Heart left ventricle (tissue), 16 donors: Measurements from ENCODE around the gene CANT1. TPM values are rescaled to one million over a fixed set of nuclear protein-coding genes. Genes with fewer than 3 reads are reported as not detected.

Source experiments
- ATAC-seq, 4 donors: fragments of 200-7000 bp; cut with Tn5 transposase; one replicate each; pipeline ENCODE4 v1.9.1; 2020 to 2022; ENCODE audit warnings: moderate library complexity in 4 of 4, mild to moderate bottlenecking in 3 of 4, moderate number of reproducible peaks in 1 of 4
- DNase-seq, 5 donors: peaks; one replicate each; pipeline ENCODE4 v3.0.0-alpha.2; 2020
- H3K27ac ChIP-seq, 12 donors: fragments of 200-600 bp; sonication (generic) in 4 of 12; one replicate each; pipeline versions ENCODE4 v1.5.0 to v1.8.0; 2016 to 2022; ENCODE audit warnings: mild to moderate bottlenecking in 2 of 12
- H3K27me3 ChIP-seq, 9 donors: fragments of 200-600 bp; sonication (generic) in 2 of 9; one replicate each; pipeline versions ENCODE4 v1.5.1 to v1.8.0; 2016 to 2022; ENCODE audit warnings: mild to moderate bottlenecking in 3 of 9
- H3K36me3 ChIP-seq, 9 donors: fragments of 200-600 bp; sonication (generic) in 2 of 9; one replicate each; pipeline versions ENCODE4 v1.5.0 to v1.8.0; 2018 to 2022; ENCODE audit warnings: mild to moderate bottlenecking in 2 of 9
- H3K4me1 ChIP-seq, 12 donors: fragments of 200-600 bp; sonication (generic) in 4 of 12; one replicate each; pipeline versions ENCODE4 v1.5.0 to v1.8.0; 2016 to 2022; ENCODE audit warnings: mild to moderate bottlenecking in 3 of 12
- H3K4me3 ChIP-seq, 12 donors: fragments of 200-600 bp; sonication (generic) in 4 of 12; one replicate each; pipeline versions ENCODE4 v1.5.0 to v1.8.0; 2017 to 2022; ENCODE audit warnings: mild to moderate bottlenecking in 9 of 12, moderate library complexity in 4 of 12
- H3K9me3 ChIP-seq, 12 donors: fragments of 200-600 bp; sonication (generic) in 4 of 12; one replicate each; pipeline versions ENCODE4 v1.5.0 to v1.8.0; 2016 to 2022; ENCODE audit warnings: mild to moderate bottlenecking in 1 of 12
- CTCF ChIP-seq, 12 donors: fragments of 200-600 bp; sonication (generic) in 4 of 12; IDR thresholded peaks; one replicate each; pipeline versions ENCODE4 v1.5.0 to v1.8.0; 2018 to 2022; ENCODE audit warnings: antibody characterized with exemption in 12 of 12, mild to moderate bottlenecking in 5 of 12
- POLR2A ChIP-seq, 2 donors: fragments of 450-650 bp; IDR thresholded peaks; one replicate each; pipeline ENCODE4 v1.6.1; 2017; ENCODE audit warnings: antibody characterized with exemption in 2 of 2, mild to moderate bottlenecking in 2 of 2, moderate library complexity in 2 of 2
- WGBS, 4 donors: extraction: QIAGEN DNeasy Blood & Tissue Kit in 2 of 4; methylation state at CpG; one replicate each; pipeline versions ENCODE4 v1.1.5 to v1.1.7; 2013 to 2018; 5-methylcytosine and 5-hydroxymethylcytosine counted together
- intact Hi-C, 10 donors: fragments of 100-400 bp; cut with DNase I; formaldehyde crosslinking; loops; one replicate each; pipeline versions ENCODE4 v1.11.1 to v1.14.2; 2022
- polyA plus RNA-seq, 2 donors: library from polyadenylated mRNA; stranded (reverse); fragments of 200-250 nt; gene quantifications; one replicate each; pipeline ENCODE4 v1.2.3, GENCODE V29; 2013
- total RNA-seq, 9 donors: library from RNA; depleted of rRNA in 2 of 9; stranded (reverse); fragments of >200 nt in 2 of 9; fragmentation: NEBNext Ultra II Directional in 3 of 9; extraction: Animal tissue kit (Norgen Biotek cat#: 25700) in 3 of 9; gene quantifications; one replicate each; pipeline versions ENCODE4 v1.1.0 to v1.2.4, GENCODE V29; 2016 to 2023
- donor health status: ischemic (EF 13 %, LVEDD 7.1; RV severe dilation, severe dysfunction).
- donor health status: healthy with polysubstance abuse.
- donor health status: DM: no; HTN: yes; CAD: no.
- donor health status: DM: no; HTN: no; CAD: no.
- donor health status: ischemic (EF 25% LVEDD 6.9; RV normal size, moderate dysfunction).
- donor health status: ischemic (EF 25% LVEDD 5.7; RV mildly dilated, moderate dysfunction).
- donor health status: healthy.
- donor health status: DM: yes; HTN: yes; CAD: no.
- donor health status: ischemic (EF 35%, LVEDD 5.7; RV mildly dilated, moderate dysfunction).
- donor health status: nonischemic (EF 11% LVEDD 7.7; RV severe dilation, severe dysfunction).
- donor health status: DM: yes; HTN: yes; CAD: no.
- donor health status: PGD.
- donor health status: ischemic (EF 29% LVEDD 5.4; RV normal size, mild dysfunction).
- donor health status: nonischemic (EF 23%, LVEDD 6.1; RV moderate dilation, normal function).

CANT1 gene
- total and polyA plus RNA-seq, 11 donors, result 5.1 to 46.2 (median 24.1) TPM

- H3K36me3 ChIP-seq, result peaks cover 0 to 96% (median 69%) of the 10 kb centered on the region in 9 donors
- H3K4me1 ChIP-seq, result peaks cover 0 to 38% (median 19%) of the 10 kb centered on the region in 12 donors
- no peak overlapping the region for H3K4me3 ChIP-seq
- no peak for ATAC-seq
- TF ChIP-seq CTCF (IDR thresholded peaks at IDR 0.05) (no peak), POLR2A (IDR thresholded peaks at IDR 0.05) (no peak)
- no peaks in the 10 kb centered on the region for H3K9me3 ChIP-seq
- H3K27ac ChIP-seq, result no peak overlapping the region
- DNase-seq, result peak in 1 of 5 donors; percentile 19
- WGBS, 4 donors, result 93 to 97% (median 95%) methylated on average over 34 of the region's 34 CpGs
- no peaks in the 10 kb centered on the region for H3K27me3 ChIP-seq
- intact Hi-C loops, result loop anchor here in 1 of 10 donors (5.0 kb wide), 1 partner anchor 397 kb away; no protein-coding TSS in a partner anchor
These were observed 14.4 kb downstream of the CANT1 start for GRCh38 chr17:78995022-78995760.

- DNase-seq, result peak in 1 of 5 donors; percentile 14
- Histone ChIP-seq H3K4me3 (no peak overlapping the region), H3K4me1 (peaks cover 0 to 33% (median 18%) of the 10 kb centered on the region in 12 donors), H3K9me3 (no peaks in the 10 kb centered on the region), H3K27ac (no peak overlapping the region), H3K27me3 (no peaks in the 10 kb centered on the region), H3K36me3 (peaks cover 0 to 89% (median 71%) of the 10 kb centered on the region in 9 donors)
- 90 to 98% (median 93%) methylated on average over 14 to 22 of the region's 22 CpGs for WGBS, 4 donors
- intact Hi-C loops, result loop anchor here in 1 of 10 donors (5.0 kb wide), 1 partner anchor 48 kb away; no protein-coding TSS in a partner anchor
- no peak for ATAC-seq
- no peak for TF ChIP-seq POLR2A (IDR thresholded peaks at IDR 0.05)
- TF ChIP-seq CTCF (IDR thresholded peaks at IDR 0.05), result no peak
These were observed 15.4 kb downstream of the CANT1 start for GRCh38 chr17:78993981-78994671.

- Histone ChIP-seq H3K4me3 (no peak overlapping the region), H3K4me1 (peaks cover 0 to 29% (median 14%) of the 10 kb centered on the region in 12 donors), H3K36me3 (peaks cover 0 to 82% (median 68%) of the 10 kb centered on the region in 9 donors), H3K27me3 (no peaks in the 10 kb centered on the region), H3K9me3 (no peaks in the 10 kb centered on the region), H3K27ac (no peak overlapping the region)
- ATAC-seq (peak in 3 of 4 donors; percentile 30 to 43 (median 31)), DNase-seq (peak in 2 of 5 donors; percentile 63 to 66)
- intact Hi-C loops, result loop anchor here in 1 of 10 donors (5.0 kb wide), 1 partner anchor 49 kb away; no protein-coding TSS in a partner anchor
- 69 to 76% (median 74%) methylated on average over 29 to 49 of the region's 49 CpGs for WGBS, 4 donors
- TF ChIP-seq POLR2A (IDR thresholded peaks at IDR 0.05), result no peak
- peak; percentile 61 to 86 (median 74) for TF ChIP-seq CTCF (IDR thresholded peaks at IDR 0.05)
These were observed 16.2 kb downstream of the CANT1 start for GRCh38 chr17:78993241-78993956.
